Osteocyte (in vitro differentiated cells): ENCODE results near the gene S1PR4. TPM values are rescaled to one million over a fixed set of nuclear protein-coding genes. Genes with fewer than 3 reads are reported as not detected.

ENCODE experiments used
- DNase-seq: peaks from one replicate; pipeline ENCODE4 v3.0.0; 2021; ENCODE audit warnings: mixed read lengths; ENCODE audit not compliant: unreplicated experiment; ENCODE audit errors: extremely low spot score
- H3K27ac Mint-ChIP-seq: one replicate; pipeline ENCODE4 v1.8.0; 2021; ENCODE audit warnings: mild to moderate bottlenecking, mixed read lengths; ENCODE audit not compliant: unreplicated experiment
- H3K27me3 Mint-ChIP-seq: one replicate; pipeline ENCODE4 v1.8.0; 2021; ENCODE audit warnings: mixed read lengths; ENCODE audit not compliant: unreplicated experiment
- H3K36me3 Mint-ChIP-seq: one replicate; pipeline ENCODE4 v1.8.0; 2021; ENCODE audit warnings: mixed read lengths; ENCODE audit not compliant: unreplicated experiment
- H3K4me1 Mint-ChIP-seq: one replicate; pipeline ENCODE4 v1.8.0; 2021; ENCODE audit warnings: mixed read lengths; ENCODE audit not compliant: unreplicated experiment
- H3K4me3 Mint-ChIP-seq: one replicate; pipeline ENCODE4 v1.8.0; 2021; ENCODE audit warnings: mild to moderate bottlenecking, moderate library complexity, mixed read lengths; ENCODE audit not compliant: unreplicated experiment
- H3K9me3 Mint-ChIP-seq: one replicate; pipeline ENCODE4 v1.8.0; 2021; ENCODE audit warnings: mixed read lengths; ENCODE audit not compliant: unreplicated experiment
- CTCF ChIP-seq: fragments of 200-600 bp; sonication (generic); IDR thresholded peaks from 2 replicates; pipeline ENCODE4 v1.5.0; 2021; ENCODE audit warnings: antibody characterized with exemption, mild to moderate bottlenecking, moderate library complexity
- total RNA-seq: library from RNA; stranded (reverse); gene quantifications from 2 replicates; pipeline ENCODE4 v1.2.1, GENCODE V29; 2021

The S1PR4 gene
- total RNA-seq, 1 donor from 2014 or later, result not detected

DNA sequence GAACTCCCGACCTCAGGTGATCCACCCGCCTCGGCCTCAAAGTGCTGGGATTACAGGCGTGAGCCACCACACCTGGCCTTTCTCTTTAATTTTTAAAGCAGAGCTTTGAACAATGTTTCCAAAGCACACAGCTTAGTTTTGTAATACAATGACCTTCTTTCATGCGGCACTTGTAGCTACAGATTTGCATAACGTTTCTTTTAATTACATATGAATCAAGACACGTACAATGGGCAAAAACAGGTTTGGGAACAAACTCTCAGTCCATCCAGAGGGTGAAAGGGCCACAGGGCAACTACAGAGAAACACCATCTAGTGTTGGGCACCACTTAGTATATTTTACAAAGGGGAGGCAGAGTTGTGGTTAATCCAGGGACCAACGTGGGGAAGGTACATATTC lies 19.0 kb upstream of the S1PR4 start:
- peaks cover 9% of the 10 kb centered on the region for H3K4me1 Mint-ChIP-seq
- H3K27me3 Mint-ChIP-seq, result no peaks in the 10 kb centered on the region
- H3K36me3 Mint-ChIP-seq, result no peaks in the 10 kb centered on the region
- no peak for TF ChIP-seq CTCF
- DNase-seq, result no peak
- no peak overlapping the region for H3K27ac Mint-ChIP-seq
- H3K4me3 Mint-ChIP-seq, result no peak overlapping the region
- H3K9me3 Mint-ChIP-seq, result peaks cover 5% of the 10 kb centered on the region

- Mint-ChIP-seq H3K4me3 (no peak overlapping the region), H3K27me3 (no peaks in the 10 kb centered on the region), H3K9me3 (peaks cover 5% of the 10 kb centered on the region), H3K4me1 (peaks cover 4% of the 10 kb centered on the region), H3K27ac (no peak overlapping the region), H3K36me3 (no peaks in the 10 kb centered on the region)
- DNase-seq, result no peak
- no peak for TF ChIP-seq CTCF
Observed at GRCh38 chr19:3160219-3160618, 18.4 kb upstream of the S1PR4 start.

GRCh38 chr19:3161453-3161852 lies 17.1 kb upstream of the S1PR4 start:
- TF ChIP-seq CTCF, result no peak
- Mint-ChIP-seq H3K4me1 (peaks cover 4% of the 10 kb centered on the region), H3K27me3 (no peaks in the 10 kb centered on the region), H3K4me3 (no peak overlapping the region), H3K9me3 (peaks cover 5% of the 10 kb centered on the region), H3K36me3 (no peaks in the 10 kb centered on the region), H3K27ac (no peak overlapping the region)
- no peak for DNase-seq

- Mint-ChIP-seq H3K27ac (no peak overlapping the region), H3K27me3 (no peaks in the 10 kb centered on the region), H3K4me1 (peaks cover 4% of the 10 kb centered on the region), H3K4me3 (no peak overlapping the region), H3K9me3 (peaks cover 5% of the 10 kb centered on the region), H3K36me3 (no peaks in the 10 kb centered on the region)
- DNase-seq, result no peak
- no peak for TF ChIP-seq CTCF
Observed at GRCh38 chr19:3162418-3163229, 15.9 kb upstream of the S1PR4 start.

- Mint-ChIP-seq H3K27ac (no peak overlapping the region), H3K4me1 (peaks cover 4% of the 10 kb centered on the region), H3K27me3 (no peaks in the 10 kb centered on the region), H3K9me3 (peaks cover 5% of the 10 kb centered on the region), H3K36me3 (no peaks in the 10 kb centered on the region), H3K4me3 (no peak overlapping the region)
- TF ChIP-seq CTCF, result peak; percentile 99
- DNase-seq, result peak; percentile 88
Observed at GRCh38 chr19:3163230-3163886, 15.2 kb upstream of the S1PR4 start.
